ENCODE data around the gene CABP1.
"Not testable (repeated sequence)": the region's sequence is repeated elsewhere in the genome, so short reads cannot be mapped to it uniquely, and the experiment has no call there.

The CABP1 gene

GRCh38 chr12:120662879-120663278 lies 22.5 kb downstream of the CABP1 start:
- no peak for TF ChIP-seq CTCF (conservative IDR thresholded peaks at IDR 0.05)
- TF ChIP-seq ZFX (IDR thresholded peaks at IDR 0.05), result no peak
- H3K27ac ChIP-seq, result no peak overlapping the region

- H3K27ac ChIP-seq, result no peak overlapping the region; the same call in 1 of the 2 replicates
- no peak for TF ChIP-seq ZFX (IDR thresholded peaks at IDR 0.05)
- no peak for TF ChIP-seq CTCF (conservative IDR thresholded peaks at IDR 0.05)
These were observed 23.3 kb downstream of the CABP1 start for GRCh38 chr12:120663741-120664140.

- TF ChIP-seq ZFX (IDR thresholded peaks at IDR 0.05) (no peak), CTCF (conservative IDR thresholded peaks at IDR 0.05) (no peak)
- no peak overlapping the region for H3K27ac ChIP-seq
These were observed 26.4 kb downstream of the CABP1 start for GRCh38 chr12:120666571-120667390.

- H3K27ac ChIP-seq, result no peak overlapping the region
- TF ChIP-seq CTCF (conservative IDR thresholded peaks at IDR 0.05) (no peak), ZFX (IDR thresholded peaks at IDR 0.05) (no peak)
These were observed 27.9 kb downstream of the CABP1 start for GRCh38 chr12:120668091-120668867.

- TF ChIP-seq CTCF (conservative IDR thresholded peaks at IDR 0.05), result no peak
- H3K27ac ChIP-seq, result no peak overlapping the region
These were observed 28.7 kb downstream of the CABP1 start for GRCh38 chr12:120668868-120669840.

GRCh38 chr12:120670237-120670636 lies 29.8 kb downstream of the CABP1 start:
- H3K27ac ChIP-seq, result not testable (repeated sequence)

GRCh38 chr12:120670667-120671066 lies 30.2 kb downstream of the CABP1 start:
- no peak overlapping the region for H3K27ac ChIP-seq
- TF ChIP-seq ZFX (IDR thresholded peaks at IDR 0.05), result no peak
- no peak for TF ChIP-seq CTCF (conservative IDR thresholded peaks at IDR 0.05)

Data from C4-2B (cell line).